Measurements from ENCODE around the gene PAQR6. TPM values are rescaled to one million over a fixed set of nuclear protein-coding genes. Genes with fewer than 3 reads are reported as not detected.

The PAQR6 gene
- total RNA-seq, 2 experiments from 2014 or later = 3.9 to 4.0 TPM

DNA sequence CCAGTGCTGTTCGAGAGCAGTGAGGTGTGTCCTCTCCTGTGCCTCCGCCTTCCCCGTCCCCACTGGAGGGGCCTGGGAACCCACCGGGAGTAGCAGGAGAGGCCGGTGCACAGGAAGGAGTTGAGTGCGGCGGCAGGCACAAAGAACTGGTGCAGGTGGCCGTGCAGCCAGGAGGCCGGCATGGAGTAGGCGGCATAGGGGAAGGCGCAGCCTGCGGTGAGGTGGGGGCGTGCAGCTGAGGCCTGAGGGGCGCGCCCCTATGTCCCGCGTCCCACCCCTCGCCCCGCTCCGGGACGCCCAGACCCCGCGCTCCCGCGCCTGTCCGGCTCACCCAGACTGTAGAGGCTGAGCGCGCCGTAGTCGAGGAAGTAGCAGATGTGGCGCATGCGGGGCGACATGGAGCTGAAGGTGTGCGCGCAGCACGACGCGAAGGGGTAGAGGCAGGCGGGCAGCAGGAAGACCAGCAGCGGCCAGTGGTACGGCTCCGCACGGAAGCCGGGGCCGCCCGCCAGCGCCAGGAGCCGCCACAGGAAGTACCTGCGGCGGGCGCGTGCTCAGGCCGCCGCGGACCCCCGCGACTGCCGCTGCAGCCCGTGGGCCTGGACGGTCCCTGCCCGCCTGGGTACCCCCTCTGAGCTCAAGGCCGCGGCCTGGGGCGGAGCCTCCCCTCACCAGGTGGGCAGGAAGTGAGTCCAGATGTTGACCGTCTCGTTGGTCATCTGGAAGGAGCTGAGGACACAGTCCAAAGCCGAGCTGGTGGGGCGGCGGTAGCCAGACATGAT, 2.2 kb downstream of the PAQR6 start:
- Mint-ChIP-seq H3K27me3 (no peaks in the 10 kb centered on the region), H3K4me1 (ENCODE audit: low read depth) (peaks cover 5% of the 10 kb centered on the region), H3K9me3 (no peaks in the 10 kb centered on the region), H3K36me3 (peaks cover 7% of the 10 kb centered on the region), H3K27ac (no peak overlapping the region), H3K4me3 (peak overlapping the region; percentile 70)
- CTCF ChIA-PET = interaction anchor here (0.9 to 2.0 kb wide), 7 partner anchors 8 to 104 kb away, joined by 3 to 7 read pairs (median 4); no protein-coding TSS in a partner anchor
- POLR2A ChIA-PET = interaction anchor here (0.8 to 2.0 kb wide), 8 partner anchors 11 to 88 kb away, joined by 3 to 6 read pairs (median 3); no protein-coding TSS in a partner anchor
- peak; percentile 54 for DNase-seq
- intact Hi-C loops (cut with micrococcal nuclease) = no loop called here

DNA sequence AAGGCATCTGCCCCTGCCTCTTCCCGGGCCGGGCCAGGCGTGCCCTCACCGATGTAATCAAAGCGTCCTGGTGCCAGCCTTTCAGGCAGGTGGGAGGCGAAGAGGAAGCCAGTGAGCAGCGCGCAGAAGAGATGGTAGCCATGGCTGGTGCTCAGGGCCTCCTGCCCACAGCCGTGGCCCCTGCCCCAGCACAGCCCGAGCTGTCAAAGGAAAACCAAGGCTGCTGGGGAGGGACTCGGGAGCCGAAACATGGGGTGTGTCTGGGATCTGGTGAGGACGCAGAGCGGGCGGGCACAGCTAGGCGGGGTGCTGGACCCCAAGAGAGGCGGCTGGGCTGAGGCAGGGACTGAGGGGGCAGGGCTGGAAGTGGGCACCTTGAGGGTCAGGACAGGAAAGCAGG, 3.1 kb downstream of the PAQR6 start:
- Mint-ChIP-seq H3K27ac (no peak overlapping the region), H3K36me3 (peaks cover 9% of the 10 kb centered on the region), H3K4me3 (peak overlapping the region; percentile 70), H3K4me1 (ENCODE audit: low read depth) (peaks cover 5% of the 10 kb centered on the region), H3K9me3 (no peaks in the 10 kb centered on the region), H3K27me3 (no peaks in the 10 kb centered on the region)
- intact Hi-C loops (cut with micrococcal nuclease) = no loop called here
- no peak for DNase-seq
- ChIA-PET POLR2A (interaction anchor here (1.1 kb wide), 1 partner anchor 44 kb away, joined by 3 read pairs; no protein-coding TSS in a partner anchor), CTCF (interaction anchor here (1.8 kb wide), 1 partner anchor 18 kb away, joined by 7 read pairs; no protein-coding TSS in a partner anchor)

DNA sequence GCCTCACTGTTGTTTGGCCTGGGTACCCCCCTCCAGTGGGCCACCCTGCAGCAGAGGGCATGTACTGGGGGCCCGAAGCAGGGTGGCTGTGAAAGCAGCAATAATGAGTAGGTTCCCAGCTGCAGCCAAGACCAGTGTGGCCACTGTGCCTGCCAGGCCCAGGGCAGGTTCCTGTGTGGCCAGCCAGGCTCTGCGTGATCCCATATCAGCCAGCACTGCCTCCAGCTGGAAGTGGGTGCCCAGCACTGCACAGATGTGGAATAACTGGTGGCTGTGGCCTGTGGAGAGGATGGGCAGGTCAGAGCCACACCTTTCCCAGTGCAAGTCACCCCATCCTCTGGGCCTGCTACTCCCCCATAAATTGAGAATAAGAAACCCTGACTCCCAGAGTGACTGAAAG, 3.7 kb downstream of the PAQR6 start:
- ChIA-PET CTCF (no interaction called here), POLR2A (interaction anchor here (1.1 kb wide), 1 partner anchor 43 kb away, joined by 3 read pairs; no protein-coding TSS in a partner anchor)
- Mint-ChIP-seq H3K27me3 (no peaks in the 10 kb centered on the region), H3K36me3 (peaks cover 6% of the 10 kb centered on the region), H3K27ac (no peak overlapping the region), H3K4me1 (ENCODE audit: low read depth) (peaks cover 5% of the 10 kb centered on the region), H3K4me3 (no peak overlapping the region), H3K9me3 (no peaks in the 10 kb centered on the region)
- DNase-seq = no peak
- intact Hi-C loops (cut with micrococcal nuclease) = no loop called here

DNA sequence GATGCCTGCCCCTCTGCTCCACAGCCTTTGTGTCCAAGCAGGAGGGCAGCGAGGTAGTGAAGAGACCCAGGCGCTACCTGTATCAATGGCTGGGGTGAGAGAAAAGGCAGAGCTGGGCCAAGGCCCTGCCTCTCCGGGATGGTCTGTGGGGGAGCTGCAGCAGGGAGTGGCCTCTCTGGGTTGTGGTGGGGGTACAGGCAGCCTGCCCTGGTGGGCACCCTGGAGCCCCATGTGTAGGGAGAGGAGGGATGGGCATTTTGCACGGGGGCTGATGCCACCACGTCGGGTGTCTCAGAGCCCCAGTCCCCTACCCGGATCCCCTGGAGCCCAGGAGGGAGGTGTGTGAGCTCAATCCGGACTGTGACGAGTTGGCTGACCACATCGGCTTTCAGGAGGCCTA, 5.1 kb downstream of the PAQR6 start:
- no peak overlapping the region for H3K27ac Mint-ChIP-seq
- DNase-seq = no peak
- no peaks in the 10 kb centered on the region for H3K27me3 Mint-ChIP-seq
- ChIA-PET CTCF (interaction anchor here (1.0 kb wide), 1 partner anchor 101 kb away, joined by 3 read pairs; no protein-coding TSS in a partner anchor), POLR2A (no interaction called here)
- intact Hi-C loops (cut with micrococcal nuclease) = no loop called here
- H3K4me1 Mint-ChIP-seq (ENCODE audit: low read depth) = peaks cover 8% of the 10 kb centered on the region
- H3K36me3 Mint-ChIP-seq = peaks cover 13% of the 10 kb centered on the region
- H3K4me3 Mint-ChIP-seq = no peak overlapping the region
- no peaks in the 10 kb centered on the region for H3K9me3 Mint-ChIP-seq

DNA sequence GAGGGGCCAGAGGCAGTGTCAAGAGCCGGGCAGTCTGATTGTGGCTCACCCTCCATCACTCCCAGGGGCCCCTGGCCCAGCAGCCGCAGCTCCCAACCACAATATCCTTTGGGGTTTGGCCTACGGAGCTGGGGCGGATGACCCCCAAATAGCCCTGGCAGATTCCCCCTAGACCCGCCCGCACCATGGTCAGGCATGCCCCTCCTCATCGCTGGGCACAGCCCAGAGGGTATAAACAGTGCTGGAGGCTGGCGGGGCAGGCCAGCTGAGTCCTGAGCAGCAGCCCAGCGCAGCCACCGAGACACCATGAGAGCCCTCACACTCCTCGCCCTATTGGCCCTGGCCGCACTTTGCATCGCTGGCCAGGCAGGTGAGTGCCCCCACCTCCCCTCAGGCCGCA, 5.9 kb downstream of the PAQR6 start, which contains the start of gene BGLAP:
Gene BGLAP (plus strand): TSS at position 259 of the 400 bp plus-strand sequence. CDS start 48 bp downstream, at position 307.
- Mint-ChIP-seq H3K9me3 (no peaks in the 10 kb centered on the region), H3K4me1 (ENCODE audit: low read depth) (peaks cover 10% of the 10 kb centered on the region), H3K36me3 (peaks cover 17% of the 10 kb centered on the region), H3K4me3 (no peak within 1 kb of the TSS), H3K27ac (peak within 1 kb of the TSS; percentile 2), H3K27me3 (no peaks in the 10 kb centered on the region)
- no peak for DNase-seq
- intact Hi-C loops (cut with micrococcal nuclease) = no loop called here
- ChIA-PET POLR2A (interaction anchor here (1.2 kb wide), 1 partner anchor 41 kb away, joined by 3 read pairs; the partner anchor contains the start of gene SMG5), CTCF (interaction anchor here (0.6 kb wide), 1 partner anchor 17 kb away, joined by 3 read pairs; no protein-coding TSS in a partner anchor)

DNA sequence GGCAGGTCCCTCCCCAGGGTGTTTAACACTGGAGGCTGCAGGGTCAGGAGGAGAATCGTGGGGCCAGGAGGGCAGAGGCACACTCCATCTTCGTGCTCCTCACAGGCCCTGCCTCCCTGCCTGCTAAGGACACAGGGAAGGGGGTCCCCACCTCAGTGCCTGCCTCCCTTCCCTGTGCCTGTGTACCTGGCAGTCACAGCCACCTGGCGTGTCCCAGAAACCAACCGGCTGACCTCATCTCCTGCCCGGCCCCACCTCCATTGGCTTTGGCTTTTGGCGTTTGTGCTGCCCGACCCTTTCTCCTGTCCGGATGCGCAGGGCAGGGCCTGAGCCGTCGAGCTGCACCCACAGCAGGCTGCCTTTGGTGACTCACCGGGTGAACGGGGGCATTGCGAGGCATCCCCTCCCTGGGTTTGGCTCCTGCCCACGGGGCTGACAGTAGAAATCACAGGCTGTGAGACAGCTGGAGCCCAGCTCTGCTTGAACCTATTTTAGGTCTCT, 6.5 kb downstream of the PAQR6 start:
- no peaks in the 10 kb centered on the region for H3K27me3 Mint-ChIP-seq
- no peak overlapping the region for H3K27ac Mint-ChIP-seq
- H3K36me3 Mint-ChIP-seq = peaks cover 21% of the 10 kb centered on the region
- peaks cover 10% of the 10 kb centered on the region for H3K4me1 Mint-ChIP-seq (ENCODE audit: low read depth)
- H3K9me3 Mint-ChIP-seq = no peaks in the 10 kb centered on the region
- ChIA-PET POLR2A (interaction anchor here (1.2 kb wide), 1 partner anchor 42 kb away, joined by 3 read pairs; the partner anchor contains the start of gene SMG5), CTCF (interaction anchor here (0.6 kb wide), 1 partner anchor 16 kb away, joined by 3 read pairs; no protein-coding TSS in a partner anchor)
- H3K4me3 Mint-ChIP-seq = no peak overlapping the region
- intact Hi-C loops (cut with micrococcal nuclease) = no loop called here
- DNase-seq = no peak

DNA sequence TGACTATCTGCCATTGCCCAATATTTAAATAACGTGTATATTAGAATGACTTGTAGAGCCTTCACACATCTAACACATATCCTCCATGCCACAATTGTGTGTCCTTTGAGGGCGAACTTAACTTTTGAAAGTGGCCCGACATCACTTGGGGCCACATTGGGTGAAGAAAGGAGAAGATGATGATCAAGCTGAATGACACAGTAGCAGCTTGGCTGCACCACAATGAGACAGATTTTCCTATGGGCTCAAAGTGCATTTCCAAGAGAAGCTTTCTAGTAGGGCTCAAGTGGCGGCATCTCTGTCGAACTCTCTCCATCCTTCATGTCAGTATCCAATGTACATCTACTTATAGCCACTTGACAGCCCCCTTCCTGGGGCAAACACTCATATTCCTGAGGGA, 9.6 kb downstream of the PAQR6 start:
- H3K4me3 Mint-ChIP-seq = no peak overlapping the region
- peaks cover 5% of the 10 kb centered on the region for H3K4me1 Mint-ChIP-seq (ENCODE audit: low read depth)
- peaks cover 30% of the 10 kb centered on the region for H3K36me3 Mint-ChIP-seq
- no peaks in the 10 kb centered on the region for H3K9me3 Mint-ChIP-seq
- H3K27ac Mint-ChIP-seq = no peak overlapping the region
- no peaks in the 10 kb centered on the region for H3K27me3 Mint-ChIP-seq
- intact Hi-C loops (cut with micrococcal nuclease) = no loop called here
- ChIA-PET POLR2A (interaction anchor here (0.8 kb wide), 1 partner anchor 45 kb away, joined by 3 read pairs; the partner anchor contains the start of gene SMG5), CTCF (interaction anchor here (1.0 to 2.1 kb wide), 2 partner anchors 108 to 148 kb away, joined by 3 to 7 read pairs; no protein-coding TSS in a partner anchor)
- DNase-seq = no peak

DNA sequence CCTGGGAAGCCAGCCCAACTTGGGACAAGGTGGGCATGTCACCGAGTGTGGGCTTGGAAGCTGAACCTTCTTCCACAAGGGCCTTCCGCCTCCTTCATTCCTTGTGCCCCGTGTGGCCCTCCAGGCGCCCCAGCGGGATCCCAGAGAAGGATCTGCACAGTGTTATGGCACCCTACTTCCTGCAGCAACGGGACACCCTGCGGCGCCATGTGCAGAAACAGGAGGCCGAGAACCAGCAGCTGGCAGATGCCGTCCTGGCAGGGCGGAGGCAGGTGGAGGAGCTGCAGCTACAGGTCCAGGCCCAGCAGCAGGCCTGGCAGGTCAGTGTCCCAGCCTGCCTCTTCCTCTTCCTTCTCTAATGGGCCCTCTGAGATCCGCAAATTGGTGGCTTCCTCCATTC, 11.7 kb downstream of the PAQR6 start:
- POLR2A ChIA-PET = interaction anchor here (0.6 kb wide), 1 partner anchor 11 kb away, joined by 3 read pairs; no protein-coding TSS in a partner anchor
- intact Hi-C loops (cut with micrococcal nuclease) = no loop called here
- Mint-ChIP-seq H3K9me3 (no peaks in the 10 kb centered on the region), H3K36me3 (peaks cover 30% of the 10 kb centered on the region), H3K4me1 (ENCODE audit: low read depth) (peaks cover 5% of the 10 kb centered on the region), H3K4me3 (no peak overlapping the region), H3K27ac (no peak overlapping the region), H3K27me3 (no peaks in the 10 kb centered on the region)
- CTCF ChIA-PET = no interaction called here
- no peak for DNase-seq

DNA sequence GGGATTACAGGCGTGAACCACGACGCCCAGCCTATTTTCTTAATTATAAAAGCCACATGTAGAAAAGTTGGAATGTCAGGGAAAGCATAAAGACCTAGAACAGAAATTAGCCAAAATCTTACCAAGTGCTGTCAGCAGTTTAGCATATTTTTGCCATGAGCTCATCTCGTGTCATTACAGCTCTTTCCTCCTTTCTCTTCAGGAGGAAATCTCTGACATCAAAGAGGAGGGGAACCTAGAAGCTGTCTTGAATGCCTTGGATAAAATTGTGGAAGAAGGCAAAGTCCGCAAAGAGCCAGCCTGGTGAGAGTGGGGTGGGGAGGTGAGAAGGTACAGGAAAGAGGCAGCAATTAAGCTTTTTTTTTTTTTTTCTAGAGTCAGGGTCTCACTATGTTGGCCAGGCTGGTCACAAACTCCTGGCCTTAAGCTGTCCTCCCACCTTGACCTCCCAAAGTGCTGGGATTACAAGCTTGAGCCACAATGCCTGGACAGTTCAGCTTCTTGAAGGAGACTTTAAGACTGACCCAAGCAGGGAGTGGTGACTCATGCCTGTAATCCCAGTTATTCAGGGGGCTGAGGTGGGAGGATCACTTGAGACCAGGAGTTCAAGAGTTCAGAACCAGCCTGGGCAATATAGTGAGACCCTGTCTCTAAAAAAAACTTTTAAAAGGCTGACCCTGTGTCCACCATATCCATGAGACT, 14.3 kb downstream of the PAQR6 start:
- Mint-ChIP-seq H3K4me1 (ENCODE audit: low read depth) (peaks cover 6% of the 10 kb centered on the region), H3K9me3 (no peaks in the 10 kb centered on the region), H3K27ac (no peak overlapping the region), H3K27me3 (no peaks in the 10 kb centered on the region), H3K4me3 (no peak overlapping the region), H3K36me3 (peaks cover 35% of the 10 kb centered on the region)
- ChIA-PET POLR2A (no interaction called here), CTCF (interaction anchor here (0.9 to 1.4 kb wide), 2 partner anchors 88 to 92 kb away, joined by 3 to 4 read pairs; no protein-coding TSS in a partner anchor)
- DNase-seq = no peak
- intact Hi-C loops (cut with micrococcal nuclease) = no loop called here

DNA sequence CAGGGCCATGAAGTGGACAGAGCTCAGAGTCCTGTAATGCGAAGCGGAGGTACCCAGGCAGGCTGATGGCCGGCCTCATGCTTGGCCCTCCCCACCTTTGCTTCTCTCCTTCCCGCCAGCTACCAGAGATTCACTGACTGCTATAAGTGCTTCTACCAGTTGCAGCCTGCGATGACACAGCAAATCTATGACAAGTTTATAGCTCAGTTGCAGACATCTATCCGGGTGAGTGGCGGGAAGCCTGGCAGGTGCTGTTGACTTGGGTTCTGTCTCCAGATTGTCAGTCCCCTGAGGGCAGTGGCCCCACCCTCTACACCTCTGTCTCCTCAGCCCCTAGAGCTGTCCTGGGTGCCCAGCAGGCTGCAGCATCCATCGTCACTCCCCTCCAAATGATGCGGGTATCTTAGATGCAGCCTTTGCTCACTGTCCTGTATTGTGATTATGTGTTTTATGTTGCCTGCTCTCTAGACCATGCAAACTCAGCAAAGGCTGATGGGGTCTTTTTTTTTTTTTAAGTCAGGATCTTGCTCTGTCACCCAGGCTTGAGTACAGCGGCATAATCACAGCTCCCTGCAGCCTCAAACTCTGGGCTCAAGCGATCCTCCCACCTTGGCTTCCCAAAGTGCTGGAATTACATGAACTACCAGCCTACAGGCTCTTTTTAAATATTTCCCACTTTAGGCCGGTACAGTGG, 15.5 kb downstream of the PAQR6 start:
- Mint-ChIP-seq H3K4me3 (no peak overlapping the region), H3K36me3 (peaks cover 31% of the 10 kb centered on the region), H3K27ac (no peak overlapping the region), H3K9me3 (no peaks in the 10 kb centered on the region), H3K27me3 (no peaks in the 10 kb centered on the region), H3K4me1 (ENCODE audit: low read depth) (peaks cover 8% of the 10 kb centered on the region)
- intact Hi-C loops (cut with micrococcal nuclease) = no loop called here
- DNase-seq = no peak
- ChIA-PET POLR2A (interaction anchor here (0.8 kb wide), 1 partner anchor 14 kb away, joined by 3 read pairs; no protein-coding TSS in a partner anchor), CTCF (interaction anchor here (0.5 to 1.0 kb wide), 5 partner anchors 86 to 515 kb away, joined by 3 to 4 read pairs (median 3); no protein-coding TSS in a partner anchor)

DNA sequence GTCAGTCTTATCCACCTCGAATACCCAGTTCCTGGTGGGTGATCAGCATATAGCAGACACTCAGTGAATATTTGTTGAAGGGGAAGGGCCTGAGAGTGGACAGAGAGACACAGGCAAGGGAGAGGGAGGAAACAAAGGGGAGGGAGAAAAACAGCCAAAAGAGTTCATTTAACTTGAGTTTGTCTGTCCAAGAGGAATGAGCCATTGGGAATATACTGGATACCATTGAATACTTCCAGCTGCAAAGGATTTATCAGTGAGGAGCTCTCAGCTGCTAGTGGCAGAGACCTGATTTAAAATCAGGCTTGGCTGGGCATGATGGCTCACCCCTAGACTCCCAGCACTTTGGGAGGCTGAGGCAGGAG, 17.4 kb downstream of the PAQR6 start:
- Mint-ChIP-seq H3K36me3 (peaks cover 31% of the 10 kb centered on the region), H3K9me3 (no peaks in the 10 kb centered on the region), H3K4me3 (no peak overlapping the region), H3K27ac (no peak overlapping the region), H3K27me3 (no peaks in the 10 kb centered on the region), H3K4me1 (ENCODE audit: low read depth) (peaks cover 17% of the 10 kb centered on the region)
- DNase-seq = no peak
- intact Hi-C loops (cut with micrococcal nuclease) = no loop called here
- ChIA-PET POLR2A (interaction anchor here (1.1 to 2.1 kb wide), 4 partner anchors 8 to 69 kb away, joined by 3 to 6 read pairs (median 3); partner anchors contain the start of gene SMG5), CTCF (no interaction called here)

Data from activated CD4-positive, alpha-beta memory T cell treated with anti-CD3 and anti-CD28 coated beads for 36 hours (primary cell).